GM19468 (cell line): Measurements from ENCODE around the gene ARHGEF2.
"Not testable (repeated sequence)": the region's sequence is repeated elsewhere in the genome, so short reads cannot be mapped to it uniquely, and the experiment has no call there.

Source experiments
- ATAC-seq: cut with Tn5 transposase; IDR thresholded peaks from one replicate; pipeline ENCODE4 v1.9.1; 2021; ENCODE audit warnings: mild to moderate bottlenecking, moderate library complexity, moderate number of reproducible peaks; ENCODE audit not compliant: unreplicated experiment; ENCODE audit errors: extremely low read depth

Gene ARHGEF2

DNA sequence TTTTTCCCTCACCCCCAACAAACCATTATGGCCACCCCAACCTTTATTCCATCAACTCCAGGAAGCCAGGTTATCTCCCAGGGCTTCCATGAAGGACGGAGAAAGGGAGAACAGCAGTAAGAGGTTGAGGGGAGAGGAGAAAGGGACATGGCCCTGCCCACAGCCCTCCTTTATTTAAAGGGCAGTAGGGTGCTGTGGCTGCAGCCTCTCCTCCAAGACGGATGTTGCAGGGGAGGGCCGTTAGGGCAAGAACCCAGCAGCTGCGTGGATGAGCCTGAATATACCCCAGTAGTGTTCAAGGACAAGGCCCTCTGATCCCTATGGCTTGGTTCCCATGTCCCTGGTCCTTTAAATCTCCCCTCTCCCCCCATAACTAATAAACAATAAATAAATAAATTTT is 31.1 kb downstream of the ARHGEF2 start:
- no peak for ATAC-seq

- ATAC-seq: no peak
Measured at GRCh38 chr1:155946633-155947219, 31.6 kb downstream of the ARHGEF2 start.

DNA sequence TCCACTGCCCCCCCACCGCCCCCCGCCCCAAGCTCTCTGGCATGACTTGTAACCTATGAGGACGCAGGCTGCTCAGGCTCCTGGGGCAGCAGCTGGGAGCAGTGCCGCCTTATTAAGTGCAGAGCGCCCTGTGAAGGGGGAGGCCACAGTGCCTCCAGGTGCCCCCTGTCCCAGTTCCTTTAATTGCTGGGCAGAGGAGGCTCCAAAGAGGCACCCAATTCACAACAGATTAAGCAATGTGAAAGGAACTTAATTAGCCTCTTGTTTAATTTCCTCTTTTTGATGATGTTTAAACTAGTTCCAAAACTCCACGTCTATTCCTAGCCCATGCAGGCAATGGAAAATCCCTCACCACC is 33.9 kb downstream of the ARHGEF2 start:
- no peak for ATAC-seq

DNA sequence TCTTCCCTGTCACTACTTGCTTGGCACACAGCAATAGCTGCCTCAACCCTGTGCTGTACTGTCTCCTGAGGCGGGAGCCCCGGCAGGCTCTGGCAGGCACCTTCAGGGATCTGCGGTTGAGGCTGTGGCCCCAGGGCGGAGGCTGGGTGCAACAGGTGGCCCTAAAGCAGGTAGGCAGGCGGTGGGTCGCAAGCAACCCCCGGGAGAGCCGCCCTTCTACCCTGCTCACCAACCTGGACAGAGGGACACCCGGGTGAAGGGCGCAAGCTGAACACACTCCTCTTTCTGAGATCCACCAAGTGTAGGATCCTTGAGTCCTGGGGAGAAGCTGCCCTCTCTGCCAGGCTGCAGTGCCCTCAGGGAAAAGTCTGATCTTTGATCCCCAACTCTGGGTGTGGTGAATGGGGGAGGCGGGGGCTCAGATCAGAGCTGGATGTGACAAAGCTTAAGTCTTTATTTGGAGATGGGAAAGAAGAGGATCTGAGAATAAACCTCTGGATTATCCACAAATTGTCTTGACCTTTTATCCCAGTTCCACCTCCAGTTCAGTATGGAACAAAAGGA is 35.7 kb downstream of the ARHGEF2 start:
- ATAC-seq: no peak

DNA sequence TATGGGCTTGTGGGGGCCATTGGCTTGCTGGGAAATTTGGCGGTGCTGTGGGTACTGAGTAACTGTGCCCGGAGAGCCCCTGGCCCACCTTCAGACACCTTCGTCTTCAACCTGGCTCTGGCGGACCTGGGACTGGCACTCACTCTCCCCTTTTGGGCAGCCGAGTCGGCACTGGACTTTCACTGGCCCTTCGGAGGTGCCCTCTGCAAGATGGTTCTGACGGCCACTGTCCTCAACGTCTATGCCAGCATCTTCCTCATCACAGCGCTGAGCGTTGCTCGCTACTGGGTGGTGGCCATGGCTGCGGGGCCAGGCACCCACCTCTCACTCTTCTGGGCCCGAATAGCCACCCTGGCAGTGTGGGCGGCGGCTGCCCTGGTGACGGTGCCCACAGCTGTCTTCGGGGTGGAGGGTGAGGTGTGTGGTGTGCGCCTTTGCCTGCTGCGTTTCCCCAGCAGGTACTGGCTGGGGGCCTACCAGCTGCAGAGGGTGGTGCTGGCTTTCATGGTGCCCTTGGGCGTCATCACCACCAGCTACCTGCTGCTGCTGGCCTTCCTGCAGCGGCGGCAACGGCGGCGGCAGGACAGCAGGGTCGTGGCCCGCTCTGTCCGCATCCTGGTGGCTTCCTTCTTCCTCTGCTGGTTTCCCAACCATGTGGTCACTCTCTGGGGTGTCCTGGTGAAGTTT is 36.4 kb downstream of the ARHGEF2 start:
- no peak for ATAC-seq

- ATAC-seq: no peak
Measured at GRCh38 chr1:155940993-155941844, 37.1 kb downstream of the ARHGEF2 start, which contains the start of gene RXFP4. Gene RXFP4, plus strand, starts transcription at chr1:155941638. Its CDS starts 72 bp downstream, at chr1:155941710.

DNA sequence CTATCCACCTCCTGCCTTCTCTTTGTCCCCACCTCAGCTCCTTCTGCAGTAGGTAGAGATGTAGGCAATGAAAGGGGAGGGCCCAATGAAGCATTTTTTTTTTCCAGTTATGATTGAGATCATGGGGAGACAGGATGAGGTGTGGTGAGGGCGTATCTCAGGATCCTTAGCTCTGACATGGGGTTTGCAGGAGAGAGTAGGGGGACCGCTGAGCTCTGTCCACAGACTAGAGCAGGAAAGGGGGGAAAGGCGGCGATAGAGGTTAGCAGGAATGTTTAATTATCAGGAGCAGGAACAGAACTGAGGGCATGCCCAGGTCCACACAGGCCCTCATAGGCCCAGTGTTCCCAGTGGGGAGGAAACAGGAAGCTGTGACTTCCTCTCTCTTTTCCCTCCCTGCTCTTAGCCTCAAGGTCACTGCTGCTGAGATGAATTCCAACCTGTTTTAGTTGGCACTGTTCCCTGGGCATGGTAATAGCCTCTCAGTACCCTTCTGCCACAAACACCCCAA is 37.8 kb downstream of the ARHGEF2 start:
- no peak for ATAC-seq

DNA sequence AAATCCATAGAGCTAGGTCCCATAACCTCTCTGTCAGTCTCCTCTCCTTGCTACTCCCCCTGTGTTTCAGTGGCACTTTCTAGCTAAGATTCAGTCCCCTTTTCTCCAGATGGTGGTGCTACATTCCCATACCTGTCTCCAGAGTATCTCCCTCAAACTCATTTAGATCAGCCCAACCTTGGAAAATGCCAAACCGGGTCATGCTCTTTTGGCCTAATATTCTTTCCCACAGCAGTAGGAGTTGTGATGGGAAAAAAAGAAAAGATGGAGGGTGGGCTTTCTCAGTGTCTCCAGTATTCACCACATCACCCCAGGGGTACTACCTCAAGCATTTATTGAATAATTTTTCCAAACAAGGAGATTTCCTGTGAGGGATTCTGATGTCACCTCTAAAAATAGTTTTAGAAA is 40.1 kb downstream of the ARHGEF2 start:
- ATAC-seq: no peak

DNA sequence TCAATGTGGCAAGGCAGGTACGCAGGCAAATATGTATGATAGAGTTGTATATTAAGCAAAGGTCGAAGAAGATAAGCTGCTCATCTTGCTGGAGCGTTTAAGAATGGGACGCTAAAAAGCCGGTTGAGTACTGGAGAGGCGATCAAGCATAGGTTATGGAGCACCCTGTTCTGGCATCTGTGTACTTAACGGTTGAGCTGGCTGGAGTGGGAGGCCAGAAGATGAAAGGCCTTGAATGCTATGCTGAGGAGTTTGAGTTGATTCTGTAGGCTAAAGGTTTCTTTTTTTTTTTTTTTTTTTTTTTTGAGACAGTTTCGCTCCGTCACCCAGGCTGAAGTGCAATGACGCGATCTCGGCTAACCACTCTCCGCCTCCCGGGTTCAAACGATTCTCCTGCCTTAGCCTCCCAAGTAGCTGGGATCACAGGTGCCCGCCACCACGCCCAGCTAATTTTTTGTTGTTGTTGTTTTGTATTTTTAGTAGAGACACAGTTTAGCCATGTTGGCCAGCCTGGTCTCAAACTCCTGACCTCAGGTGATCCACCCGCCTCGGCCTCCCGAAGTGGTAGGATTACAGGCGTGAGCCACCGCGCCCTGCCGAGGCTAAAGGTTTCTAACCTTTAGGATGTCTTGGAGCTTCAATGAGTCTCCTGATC is 43.3 kb downstream of the ARHGEF2 start:
- no peak for ATAC-seq

- ATAC-seq: peak; percentile 73
Measured at GRCh38 chr1:155934097-155934935, 44.0 kb downstream of the ARHGEF2 start, which contains the start of gene KHDC4. Gene KHDC4, minus strand, starts transcription at chr1:155934413. Its CDS starts 40 bp downstream, at chr1:155934373.

DNA sequence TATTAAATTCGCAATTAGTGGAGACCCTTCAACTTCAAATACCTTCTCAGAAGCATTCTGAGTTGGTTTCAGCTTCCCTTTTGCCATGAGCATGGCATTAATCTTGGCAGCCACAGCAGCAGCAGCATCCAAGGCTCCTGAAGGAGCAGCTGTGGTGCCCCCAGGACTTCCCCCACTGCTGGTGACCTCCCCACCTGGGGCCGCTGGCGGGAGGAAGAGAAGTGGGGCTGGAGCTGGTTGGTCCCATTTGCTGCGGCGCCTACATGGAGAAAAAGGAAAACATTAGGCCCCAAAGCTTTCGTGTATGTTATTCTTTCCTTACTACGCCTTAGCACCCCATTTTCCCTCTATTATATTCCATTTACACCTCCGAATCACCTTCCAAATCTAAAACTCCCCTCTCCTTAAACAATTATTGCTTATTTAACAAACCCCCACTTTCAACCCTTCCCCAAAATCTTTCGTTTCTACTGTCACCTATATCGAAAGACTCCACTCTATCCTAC is 44.7 kb downstream of the ARHGEF2 start:
- ATAC-seq: no peak

GRCh38 chr1:155932487-155932886 is 45.9 kb downstream of the ARHGEF2 start:
- ATAC-seq: no peak

- ATAC-seq: no peak
Measured at GRCh38 chr1:155932081-155932480, 46.3 kb downstream of the ARHGEF2 start.

DNA sequence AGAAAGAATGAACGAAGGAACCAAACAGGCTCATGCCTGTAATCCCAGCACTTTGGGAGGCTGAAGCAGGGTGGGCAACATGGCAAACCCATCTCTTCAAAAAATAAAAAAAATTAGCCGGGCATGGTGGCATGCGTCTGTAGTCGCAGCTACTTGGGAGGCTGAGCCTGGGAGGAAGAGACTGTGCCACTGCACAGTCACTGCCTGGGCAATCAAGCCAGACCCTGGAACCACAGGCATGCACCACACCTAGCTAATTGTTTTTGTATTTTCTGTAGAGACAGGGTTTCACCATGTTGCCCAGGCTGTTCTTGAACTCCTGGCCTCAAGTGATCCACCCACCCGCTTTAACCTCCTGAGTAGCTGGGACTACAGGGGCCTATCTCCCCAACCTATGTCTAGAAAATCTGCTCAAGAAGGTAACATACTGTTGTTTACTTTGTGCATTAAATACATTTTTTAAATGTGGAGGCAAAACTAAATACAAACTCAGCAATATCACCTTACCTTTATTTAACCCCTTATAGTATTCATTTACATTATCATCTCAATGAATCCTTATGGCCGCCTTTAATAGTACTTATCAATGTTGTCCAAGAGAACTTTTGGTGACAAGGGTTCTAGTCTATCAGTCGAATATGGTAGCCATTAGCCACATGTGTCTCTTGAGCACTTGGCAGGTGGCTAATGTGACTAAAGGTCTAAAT is 46.9 kb downstream of the ARHGEF2 start:
- ATAC-seq: no peak

- ATAC-seq: not testable (repeated sequence)
Measured at GRCh38 chr1:155930725-155931124, 47.6 kb downstream of the ARHGEF2 start.

- ATAC-seq: no peak
Measured at GRCh38 chr1:155929057-155929456, 49.3 kb downstream of the ARHGEF2 start.

DNA sequence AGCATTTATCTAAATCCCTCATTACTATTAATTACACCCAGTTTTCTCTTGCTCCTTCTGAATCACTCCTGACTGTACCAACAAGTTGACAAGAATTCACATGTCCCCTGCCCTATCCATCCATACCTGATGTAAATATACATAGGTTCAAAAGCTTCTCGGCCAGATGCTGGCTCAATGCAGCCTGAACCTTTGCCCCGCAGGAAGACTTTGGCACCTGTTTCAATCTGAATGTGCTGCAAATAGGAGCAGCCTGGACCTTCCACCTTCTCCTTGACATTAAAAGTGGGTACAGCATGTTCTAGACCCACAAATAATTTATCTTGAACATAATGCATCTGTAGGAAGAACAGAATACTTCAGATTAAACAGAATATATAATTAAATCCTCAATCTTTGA is 52.8 kb downstream of the ARHGEF2 start:
- ATAC-seq: no peak

GRCh38 chr1:155920717-155921116 is 57.6 kb downstream of the ARHGEF2 start:
- no peak for ATAC-seq
